NCI-H524 treated with DMSO at 0.1 percent for 48 hours (cell line): ENCODE data around the gene ABHD5.

Source experiments
- DNase-seq: peaks from one replicate; lab custom pipeline; 2025; lab: John Stamatoyannopoulos, UW

The ABHD5 gene

DNA sequence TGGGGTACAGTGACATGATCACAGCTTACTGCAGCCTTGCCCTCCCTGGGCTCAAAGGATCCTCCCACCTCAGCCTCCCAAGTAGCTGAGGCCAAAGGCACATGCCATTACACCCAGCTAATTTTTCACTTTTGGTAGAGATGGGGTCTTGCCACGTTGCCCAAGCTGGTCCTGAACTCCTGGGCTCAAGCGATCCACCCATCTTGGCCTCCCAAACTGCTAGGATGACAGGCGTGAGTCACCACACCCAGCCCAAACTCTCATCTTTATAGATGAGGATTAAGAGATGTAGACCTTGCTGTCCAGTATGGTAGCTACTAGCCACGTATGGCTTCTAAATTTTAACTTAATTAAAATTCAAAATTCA, 4.4 kb upstream of the ABHD5 start:
- no peak for DNase-seq

DNA sequence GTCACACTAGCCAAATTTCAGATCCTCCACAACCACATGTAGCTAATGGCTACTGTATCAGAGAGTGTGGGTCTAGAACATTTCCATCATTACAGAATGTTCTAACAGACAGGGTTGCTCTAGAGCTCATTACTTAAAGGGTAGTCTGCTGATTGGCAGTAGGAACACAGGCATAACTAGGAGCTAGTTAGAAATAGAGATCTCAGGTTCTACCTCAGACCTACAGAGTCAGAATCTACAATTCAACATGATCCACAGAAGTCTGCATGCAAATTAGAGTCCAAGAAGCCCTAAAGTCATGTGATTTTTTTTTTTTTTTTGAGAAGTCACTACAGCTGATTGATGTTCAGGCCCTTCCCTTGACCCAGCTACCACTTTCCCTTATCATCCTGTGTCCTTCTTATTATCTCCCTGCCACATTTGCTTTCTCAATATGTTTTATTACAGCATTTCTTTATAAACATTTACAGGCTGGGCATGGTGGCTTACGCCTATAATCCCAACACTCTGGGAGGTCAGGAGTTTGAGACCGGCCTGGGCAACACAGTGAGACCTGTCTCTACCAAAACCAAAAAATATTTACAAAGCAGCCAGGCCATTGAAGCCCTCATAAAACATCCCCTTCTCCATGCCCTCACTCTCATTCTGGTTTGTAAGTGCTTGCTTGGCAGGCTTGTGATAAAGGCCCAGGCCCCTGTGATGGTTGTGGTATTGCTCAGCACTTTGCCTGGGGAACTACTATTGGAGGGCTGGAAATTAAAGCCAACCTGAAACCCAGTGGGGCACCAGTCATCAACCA, 3.8 kb upstream of the ABHD5 start:
- no peak for DNase-seq

DNA sequence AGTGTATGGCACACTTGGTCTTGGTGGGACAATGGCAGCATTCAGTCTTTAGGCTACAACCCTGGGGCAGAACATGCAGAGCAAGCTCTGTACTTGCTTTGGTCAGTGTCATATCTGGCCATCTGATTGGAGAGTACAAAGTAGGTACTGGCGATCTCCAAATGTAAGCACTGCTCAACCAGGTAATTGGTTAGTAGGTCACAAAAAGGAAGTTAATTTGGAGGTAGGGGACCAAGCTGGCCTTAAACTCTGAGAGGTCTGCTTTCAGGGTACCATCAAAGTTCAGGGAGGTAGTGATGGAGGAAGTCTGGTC, 3.3 kb upstream of the ABHD5 start:
- DNase-seq, result no peak

DNA sequence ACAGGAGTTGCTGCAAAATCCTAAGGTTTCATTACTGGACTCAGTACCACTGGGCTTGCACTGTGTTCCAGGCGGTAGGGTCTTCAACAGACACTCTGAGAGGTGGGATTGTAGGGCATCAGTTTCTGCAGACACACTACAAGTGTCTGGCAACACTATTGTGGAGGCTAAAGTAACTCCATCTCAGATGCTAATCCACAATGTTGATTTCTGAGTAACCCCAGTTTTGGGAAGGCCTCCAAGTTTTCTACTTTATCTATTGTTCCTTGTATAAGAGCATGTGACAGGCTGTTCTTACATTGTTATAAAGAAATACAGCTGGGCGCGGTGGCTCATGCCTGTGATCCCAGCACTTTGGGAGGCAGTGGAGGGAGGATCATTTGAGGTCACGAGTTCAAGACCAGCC, 2.5 kb upstream of the ABHD5 start:
- no peak for DNase-seq

DNA sequence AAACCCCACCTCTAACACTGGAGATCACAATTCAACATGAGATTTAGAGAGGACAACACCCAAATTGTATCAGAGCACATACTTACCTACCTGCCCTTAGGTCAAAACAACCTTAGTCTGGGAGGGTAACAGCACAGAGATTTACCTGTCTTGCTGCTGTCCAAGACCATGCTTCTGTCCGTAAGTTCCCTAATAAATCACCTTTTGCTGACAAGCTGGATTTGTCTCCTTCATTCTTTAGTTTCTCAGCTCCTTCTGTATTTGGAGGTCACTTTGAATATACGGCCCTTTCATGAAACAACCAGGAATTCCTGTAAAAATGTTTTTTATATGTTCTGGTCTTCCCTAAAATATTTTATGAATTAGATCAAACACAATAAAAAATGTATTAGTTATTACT, 1.6 kb upstream of the ABHD5 start:
- DNase-seq, result no peak

DNA sequence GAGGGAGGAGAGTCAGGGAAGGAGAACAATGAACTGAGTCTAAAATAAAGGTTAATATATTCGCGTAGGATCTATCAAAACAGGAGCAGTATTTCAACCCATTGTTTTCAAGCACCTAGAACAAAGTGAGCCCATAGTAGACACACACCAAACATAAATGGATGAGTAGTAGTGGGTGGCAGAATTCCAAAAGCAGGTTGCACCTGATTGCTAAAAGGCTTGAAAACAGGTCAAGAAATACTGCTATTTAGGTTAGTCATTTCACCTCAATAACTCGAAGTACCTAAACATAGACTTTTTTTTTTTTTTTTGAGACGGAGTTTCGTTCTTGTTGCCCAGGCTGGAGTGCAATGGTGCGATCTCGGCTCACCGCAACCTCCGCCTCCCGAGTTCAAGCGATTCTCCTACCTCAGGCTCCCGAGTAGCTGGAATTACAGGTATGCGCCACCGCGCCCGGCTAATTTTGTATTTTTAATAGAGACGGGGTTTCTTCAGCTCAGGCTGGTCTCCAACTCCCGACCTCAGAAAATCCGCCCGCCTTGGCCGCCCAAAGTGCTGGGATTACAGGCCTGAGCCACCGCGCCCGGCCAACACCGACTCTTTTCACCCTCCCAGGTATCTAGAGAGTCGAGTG, 855 bp upstream of the ABHD5 start:
- DNase-seq, result no peak

DNA sequence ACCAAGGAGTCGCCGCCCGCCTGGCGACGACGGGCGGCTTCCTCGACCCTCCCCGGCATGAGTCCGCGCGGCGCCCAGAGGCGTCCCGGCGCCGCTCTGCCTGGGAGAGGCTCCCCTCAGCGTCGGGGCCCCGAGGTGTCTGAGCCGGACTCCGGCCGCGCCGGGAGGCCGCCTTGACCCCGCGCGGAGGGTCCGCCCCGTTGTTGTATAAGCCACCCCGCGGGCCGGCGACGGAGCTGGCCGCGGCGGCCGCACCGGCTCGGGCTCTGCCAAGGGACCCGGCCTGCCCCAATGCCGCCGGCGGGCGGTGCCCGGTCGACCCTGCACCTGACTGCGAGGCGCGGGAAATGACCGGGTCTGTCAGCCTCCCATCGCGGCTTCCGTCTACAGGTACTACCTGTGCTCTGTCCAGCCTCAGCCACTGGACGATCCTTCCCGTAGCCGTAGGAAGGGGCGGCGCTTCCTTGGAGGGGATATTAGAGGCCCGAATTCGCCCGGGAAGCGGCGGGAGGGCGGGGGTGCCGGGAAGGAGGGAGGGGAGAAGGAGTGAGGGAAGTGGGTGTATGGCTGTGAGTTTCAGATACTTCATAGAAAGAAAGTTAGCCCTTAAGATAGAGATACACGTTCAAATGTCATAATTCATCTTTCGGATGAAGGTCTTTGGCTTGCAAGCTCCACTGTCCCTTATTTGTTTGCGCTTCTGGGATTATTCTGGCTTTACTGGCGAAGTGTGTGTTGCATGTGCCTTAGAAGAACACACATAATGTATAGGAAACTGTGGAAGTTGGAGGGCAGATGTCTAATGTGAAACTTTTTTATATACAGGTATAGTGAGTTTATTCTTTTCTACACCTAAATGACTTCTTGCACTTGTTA, 620 bp downstream of the ABHD5 start:
- no peak for DNase-seq

DNA sequence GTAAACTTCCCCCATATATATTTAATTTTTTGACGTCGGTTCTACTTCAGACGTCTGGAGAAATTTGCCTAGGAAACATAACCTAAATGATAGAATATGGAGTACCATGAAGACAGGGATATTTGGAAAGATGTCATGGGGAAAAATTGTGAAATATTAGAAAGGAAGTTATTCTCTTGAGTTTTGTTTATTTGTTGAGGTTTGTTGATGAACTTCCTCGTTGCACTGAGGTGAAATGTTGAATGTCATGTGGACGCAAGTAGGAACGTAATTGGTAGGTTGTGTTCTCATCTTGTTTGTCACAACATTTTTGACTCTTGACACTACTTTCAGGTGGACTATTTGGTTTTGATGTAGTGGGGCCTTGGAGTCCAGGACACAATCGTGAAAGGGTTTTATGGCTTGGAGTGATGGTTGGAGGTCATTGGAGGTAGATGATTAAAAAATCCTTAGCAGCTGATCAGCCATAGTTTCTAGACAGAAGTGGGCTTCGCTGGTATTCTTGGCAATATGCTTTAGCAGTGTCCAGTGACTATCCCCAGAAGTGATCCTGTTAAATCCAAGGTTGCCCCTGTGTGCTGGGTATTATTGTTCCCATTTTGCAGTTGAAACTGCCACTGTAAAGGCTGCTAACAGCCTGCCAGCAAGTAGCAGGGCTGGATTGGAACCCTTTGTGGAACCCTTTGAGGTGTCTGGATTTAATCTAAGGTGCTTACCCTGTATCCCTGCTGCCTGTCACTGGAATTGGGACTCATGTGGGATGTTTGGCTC, 1.5 kb downstream of the ABHD5 start:
- no peak for DNase-seq

DNA sequence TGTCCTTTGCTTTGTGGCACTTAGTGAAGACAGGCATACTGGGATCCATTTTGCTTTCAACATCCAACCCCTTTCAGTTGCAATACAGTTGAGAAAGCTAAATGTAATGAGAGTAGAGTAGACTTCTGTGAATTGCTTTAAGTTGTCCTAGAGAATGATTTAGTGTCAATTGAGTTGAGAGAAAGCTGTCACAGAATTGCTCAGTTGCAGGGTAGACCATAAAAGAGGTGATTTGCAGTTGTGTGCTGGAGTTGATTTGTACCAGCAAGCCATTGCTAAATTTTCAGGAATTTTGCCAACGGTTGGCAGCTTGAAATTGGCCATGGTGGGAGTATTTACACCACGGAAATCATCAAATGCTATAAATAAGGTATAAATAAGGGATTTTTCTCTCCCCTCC, 2.2 kb downstream of the ABHD5 start:
- no peak for DNase-seq

DNA sequence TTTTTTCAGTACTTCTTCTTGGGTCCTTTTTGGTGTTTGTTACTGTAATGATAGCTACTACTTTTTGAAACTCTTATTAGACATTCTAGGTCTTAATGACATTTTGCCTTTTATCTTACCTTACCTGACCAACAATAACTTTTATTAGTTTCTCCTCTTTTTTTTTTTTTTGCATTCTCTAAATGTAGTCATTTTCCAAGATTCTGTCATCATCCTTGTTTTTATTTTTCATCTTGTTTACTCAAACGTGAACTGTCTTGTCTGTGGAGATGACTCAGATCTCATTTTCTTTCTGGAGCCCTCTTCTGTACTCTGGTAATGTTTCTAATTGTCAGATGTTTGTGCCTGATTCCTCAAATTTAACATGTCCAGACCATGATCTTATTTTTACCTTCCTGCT, 2.9 kb downstream of the ABHD5 start:
- DNase-seq, result no peak

DNA sequence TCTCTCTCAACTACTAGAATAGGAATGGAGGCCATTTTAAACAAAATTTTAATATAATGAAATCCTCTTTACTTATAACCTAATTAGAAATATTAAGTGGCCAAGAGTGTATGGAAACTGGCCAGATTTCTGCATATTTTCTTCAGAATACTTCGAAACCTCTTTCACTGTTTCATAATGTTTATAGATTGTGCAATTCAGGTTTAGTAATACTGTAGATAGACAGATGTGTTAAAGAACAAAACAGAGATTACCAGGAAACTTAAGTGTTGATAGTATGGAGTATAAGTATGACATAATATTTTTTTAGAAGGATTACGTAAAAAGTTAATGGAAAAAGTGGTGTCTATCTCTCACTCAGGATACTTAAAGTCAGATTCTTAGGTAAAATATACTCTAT, 4.7 kb downstream of the ABHD5 start:
- DNase-seq, result no peak

DNA sequence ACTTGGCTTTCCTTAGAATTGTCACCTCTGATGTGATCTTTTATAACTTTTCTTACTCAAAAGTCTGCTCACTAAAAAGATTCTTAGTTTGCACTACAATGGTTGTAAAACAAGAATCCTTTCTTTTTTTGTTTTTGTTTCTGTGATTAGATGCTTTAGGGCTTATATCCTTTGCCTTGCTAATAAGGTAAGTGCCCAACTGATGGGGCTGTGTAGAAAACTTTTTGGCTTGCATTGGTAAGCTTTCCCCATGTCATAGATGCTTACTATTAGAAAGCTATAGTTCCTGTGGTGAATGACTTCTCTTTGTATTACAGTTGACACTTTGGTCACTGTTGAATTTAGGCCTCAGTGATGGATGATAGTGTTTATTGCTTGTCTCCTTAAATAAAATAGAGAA, 5.1 kb downstream of the ABHD5 start:
- DNase-seq, result no peak

DNA sequence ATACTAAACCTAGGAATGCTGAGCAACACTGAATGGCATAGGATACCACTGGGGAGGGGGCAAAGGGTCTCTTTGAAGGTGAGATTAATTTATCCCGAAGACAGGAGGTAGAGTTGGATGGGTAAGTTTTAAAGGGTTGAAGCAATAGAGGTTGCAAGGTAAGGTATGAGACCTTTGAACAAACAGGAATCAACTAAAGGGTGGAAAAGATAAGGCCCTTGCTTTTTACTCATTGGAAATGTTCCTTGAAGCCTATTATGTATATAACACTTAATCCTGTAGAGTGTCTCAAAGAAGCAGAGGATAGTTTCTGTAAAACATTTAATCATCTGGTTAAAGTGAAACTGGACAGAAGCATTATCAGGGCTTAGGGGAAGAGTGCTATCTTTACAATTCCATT, 5.7 kb downstream of the ABHD5 start:
- no peak for DNase-seq

DNA sequence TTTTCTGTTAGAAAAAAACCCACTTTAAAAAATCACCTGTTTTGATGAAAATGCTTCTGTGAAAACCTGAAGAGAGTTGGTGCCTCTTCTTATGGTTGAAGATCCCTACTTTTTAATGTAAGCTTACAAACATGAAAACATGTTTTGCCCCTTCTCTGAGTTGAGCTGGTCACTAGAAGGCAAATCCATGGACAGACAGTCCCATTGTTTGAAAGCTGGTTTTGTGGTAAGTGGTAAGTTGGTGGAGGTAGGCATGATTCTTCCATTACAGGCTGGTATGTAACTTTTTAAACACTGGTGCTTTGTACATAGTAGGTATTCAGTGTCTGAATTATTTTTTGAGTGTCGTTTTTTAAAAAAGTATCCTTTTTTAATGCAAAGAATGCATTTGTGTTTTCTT, 6.1 kb downstream of the ABHD5 start:
- DNase-seq, result no peak

DNA sequence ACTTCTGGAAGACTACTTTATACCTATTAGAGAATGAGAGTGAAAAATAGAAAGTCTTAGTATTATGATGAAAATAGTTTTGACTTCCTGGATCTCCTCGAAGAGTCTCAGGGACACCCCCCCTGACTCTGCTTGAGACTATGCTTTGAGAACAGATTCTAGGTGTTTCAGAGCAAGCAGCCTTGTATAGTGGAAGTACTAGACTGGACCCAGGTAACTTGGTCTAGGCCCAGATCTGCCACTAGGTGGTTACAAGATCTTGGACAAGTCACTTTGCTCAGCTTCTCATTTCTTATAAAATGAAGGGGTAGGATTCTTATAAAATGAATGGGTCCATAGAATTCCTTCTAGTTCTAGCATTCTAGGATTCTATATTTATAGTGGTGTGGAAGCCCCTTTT, 9.1 kb downstream of the ABHD5 start:
- no peak for DNase-seq

DNA sequence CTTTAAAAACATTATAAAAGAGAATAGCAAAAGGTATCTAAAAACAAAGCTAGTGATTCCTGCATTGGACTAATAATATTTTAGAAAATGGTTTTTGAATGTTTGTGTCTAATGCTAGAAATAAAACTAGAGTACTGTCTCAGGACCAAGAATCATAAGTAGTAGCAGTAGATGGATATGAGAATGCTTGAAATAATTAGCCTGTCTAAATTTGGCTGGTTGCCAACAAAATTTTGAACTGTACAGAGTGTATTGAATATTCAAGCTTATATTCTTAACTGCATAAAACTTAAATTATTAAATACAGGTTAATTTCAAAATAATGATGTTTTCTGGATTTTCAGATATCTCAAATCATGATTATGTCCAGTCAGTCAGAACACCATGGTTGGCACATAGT, 14.0 kb downstream of the ABHD5 start:
- no peak for DNase-seq

DNA sequence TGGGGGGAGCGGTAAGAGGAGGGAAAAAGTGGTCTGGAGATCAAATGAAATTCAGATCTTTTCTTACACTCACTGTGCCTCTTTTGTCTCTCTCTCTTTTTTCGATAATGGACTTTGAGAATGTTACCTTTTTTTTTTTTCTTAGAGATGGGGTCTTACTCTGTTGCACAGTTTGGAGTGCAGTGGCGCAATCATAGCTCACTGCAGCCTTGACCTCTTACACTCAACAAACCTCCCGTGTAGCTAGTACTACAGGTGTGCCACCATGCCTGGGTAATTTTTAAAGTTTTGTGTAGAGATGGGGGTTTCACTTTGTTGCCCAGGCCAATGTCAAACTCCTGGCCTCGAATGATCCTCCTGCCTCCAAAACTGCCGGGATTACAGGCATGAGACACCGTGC, 15.6 kb downstream of the ABHD5 start:
- DNase-seq, result no peak

DNA sequence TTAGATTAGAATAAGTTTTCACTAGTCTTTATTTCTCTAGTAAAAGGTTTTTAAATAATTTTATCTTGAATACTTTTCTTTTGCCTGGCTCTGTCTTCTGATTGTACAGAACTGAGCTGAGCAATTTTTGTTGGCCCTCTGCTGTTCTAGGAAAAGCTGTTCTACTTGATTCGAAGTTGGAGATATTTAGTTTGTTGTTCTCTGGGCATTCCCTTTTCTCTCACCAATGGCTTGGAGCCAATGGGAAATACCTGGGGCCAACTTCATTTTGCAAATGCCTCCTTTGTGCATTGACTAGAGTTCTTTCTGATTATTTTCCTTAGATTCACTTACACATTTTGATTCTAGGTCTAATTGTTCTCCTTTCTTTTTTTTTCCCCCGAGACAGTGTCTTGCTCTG, 16.5 kb downstream of the ABHD5 start:
- DNase-seq, result no peak

DNA sequence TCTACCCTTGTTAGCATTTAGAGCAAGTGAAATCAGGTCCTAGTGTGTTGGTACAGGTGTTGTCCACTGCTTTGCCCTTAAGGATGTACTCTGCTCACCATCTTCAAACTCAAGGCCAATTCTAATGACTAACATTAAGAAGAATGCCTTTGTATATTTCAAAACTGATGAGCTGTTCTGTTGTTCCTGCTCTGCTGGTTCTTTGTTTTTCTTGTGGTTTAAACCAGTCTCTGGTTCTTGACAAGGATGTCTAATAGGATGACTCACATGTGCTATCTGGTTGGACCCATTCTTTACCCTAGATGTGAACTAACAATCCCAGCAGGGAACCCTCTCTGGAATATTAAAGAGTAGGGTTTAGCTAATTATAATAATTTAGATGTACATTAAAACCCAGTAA, 17.3 kb downstream of the ABHD5 start:
- DNase-seq, result no peak

DNA sequence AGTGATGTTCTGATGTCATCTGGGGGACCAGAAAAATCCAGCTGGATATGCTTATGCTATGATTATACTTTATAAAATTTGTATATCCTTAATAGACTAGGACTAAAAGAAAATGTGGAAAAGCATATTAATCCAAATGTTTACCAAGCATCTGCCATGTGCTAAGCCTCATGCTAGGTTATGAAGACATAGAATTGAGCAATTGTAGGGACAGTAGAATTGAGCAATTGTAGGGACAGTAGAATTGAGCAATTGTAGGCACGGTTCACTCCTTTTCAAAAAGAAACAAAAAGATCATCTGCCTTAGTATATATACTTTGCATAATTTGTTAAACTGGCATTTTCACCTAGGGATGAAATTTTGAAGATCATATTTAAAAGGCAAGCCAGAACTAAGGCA, 18.3 kb downstream of the ABHD5 start:
- no peak for DNase-seq

DNA sequence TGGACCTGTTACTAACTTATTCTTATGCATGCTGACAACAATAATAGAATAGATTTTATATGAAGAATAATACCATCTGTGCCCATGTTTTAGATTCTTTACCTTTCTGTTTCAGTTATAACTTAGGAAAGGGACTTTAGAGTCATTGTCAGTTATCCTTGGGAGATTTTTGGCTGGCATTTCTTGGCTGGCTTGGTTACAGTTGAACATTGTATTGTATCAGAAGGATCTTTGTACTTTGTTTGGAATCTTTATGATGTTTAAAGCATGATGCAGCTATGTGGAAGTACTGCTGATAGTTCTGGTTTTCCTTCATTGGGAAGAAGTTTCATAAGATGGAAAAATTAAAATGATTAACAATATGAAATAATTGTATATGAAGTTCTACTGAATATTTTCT, 19.9 kb downstream of the ABHD5 start:
- DNase-seq, result no peak

DNA sequence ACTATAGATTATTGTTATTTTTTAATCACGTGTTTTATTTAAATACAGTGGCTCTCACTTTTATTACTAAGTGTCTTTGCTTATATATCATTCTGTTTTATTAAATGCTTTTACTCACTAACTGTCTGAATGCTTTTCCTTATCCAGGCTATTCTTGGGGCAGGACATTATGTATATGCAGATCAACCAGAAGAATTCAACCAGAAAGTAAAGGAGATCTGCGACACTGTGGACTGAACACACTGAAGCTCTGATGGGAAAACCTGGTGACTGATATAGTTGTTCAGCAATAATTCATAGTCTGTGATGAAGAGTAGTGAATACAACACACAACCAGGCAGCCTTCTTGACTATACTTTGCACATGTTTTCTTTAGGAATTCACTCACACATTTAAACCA, 27.6 kb downstream of the ABHD5 start:
- DNase-seq, result no peak
